Measurements from ENCODE around the gene CNKSR3.

DNA sequence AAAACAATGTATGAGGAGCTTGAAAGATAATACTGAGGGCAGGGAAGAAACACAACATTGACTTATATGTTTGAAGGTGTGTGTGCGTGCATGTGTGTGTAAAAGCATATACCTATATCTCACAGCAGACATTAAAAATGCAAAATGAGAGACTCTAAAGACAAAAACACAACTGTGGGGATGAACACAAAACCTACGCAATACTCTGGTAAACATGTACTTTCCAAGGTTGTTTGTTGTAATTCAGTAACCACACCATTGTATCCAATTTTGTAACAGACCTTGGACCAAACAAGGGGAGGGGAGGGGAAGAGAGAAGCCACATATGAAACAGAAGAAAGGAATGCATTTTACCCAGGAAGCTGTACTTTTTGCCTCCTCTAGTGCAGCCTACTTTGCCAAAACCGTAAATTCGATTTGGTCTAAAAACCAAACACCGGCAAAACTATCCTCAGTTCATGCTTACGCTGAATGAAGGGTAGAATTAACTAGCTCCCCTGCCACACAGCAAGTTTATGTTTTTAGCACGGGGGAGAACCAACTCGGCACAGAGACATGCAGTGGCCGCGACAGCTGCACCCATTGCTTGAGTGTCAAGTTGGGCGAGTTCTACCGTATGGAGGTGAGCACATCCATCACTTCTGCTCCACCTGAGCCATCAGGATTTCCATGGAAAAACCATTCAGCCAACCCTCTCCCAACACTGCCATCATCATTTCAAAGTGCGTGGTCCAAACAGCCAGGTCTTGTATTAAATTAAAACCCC lies 50.0 kb downstream of the CNKSR3 start:
- TF ChIP-seq POLR2A (IDR thresholded peaks at IDR 0.05) (no peak), CTCF (IDR thresholded peaks at IDR 0.05) (no peak)
